H9 (cell line): Measurements from ENCODE around the gene FNIP1. TPM values are rescaled to one million over a fixed set of nuclear protein-coding genes. Genes with fewer than 3 reads are reported as not detected.

Source experiments
- DNase-seq: peaks from one replicate; pipeline ENCODE4 v3.0.0-alpha.2; 2017
- H2AFZ ChIP-seq: one replicate; pipeline ENCODE4 v1.6.1; 2013; ENCODE audit warnings: mild to moderate bottlenecking, low read length, control low read depth, moderate library complexity
- H2AK5ac ChIP-seq: 2 replicates; pipeline ENCODE4 v1.6.1; 2013; ENCODE audit warnings: low read length, control low read depth, mixed read lengths; ENCODE audit not compliant: insufficient read length
- H2BK120ac ChIP-seq: one replicate; pipeline ENCODE4 v1.6.1; 2013; ENCODE audit warnings: low read depth, mild to moderate bottlenecking, low read length, control low read depth, inconsistent platforms; ENCODE audit not compliant: poor library complexity, severe bottlenecking
- H2BK12ac ChIP-seq: 2 replicates; pipeline ENCODE4 v1.6.1; 2013; ENCODE audit warnings: low read length, control low read depth, mixed read lengths, low read depth; ENCODE audit not compliant: insufficient read length
- H2BK15ac ChIP-seq: 2 replicates; pipeline ENCODE4 v1.6.1; 2013; ENCODE audit warnings: low read depth, low read length, control low read depth
- H2BK20ac ChIP-seq: one replicate; pipeline ENCODE4 v1.6.1; 2013; ENCODE audit warnings: low read depth, mild to moderate bottlenecking, low read length, control low read depth, inconsistent platforms; ENCODE audit not compliant: poor library complexity, severe bottlenecking
- H2BK5ac ChIP-seq: 2 replicates; pipeline ENCODE4 v1.6.1; 2013; ENCODE audit warnings: low read length, control low read depth, mixed read lengths; ENCODE audit not compliant: insufficient read length
- H3K14ac ChIP-seq: 2 replicates; pipeline ENCODE4 v1.6.1; 2013; ENCODE audit warnings: low read length, control low read depth; ENCODE audit not compliant: insufficient read depth
- H3K18ac ChIP-seq: 2 replicates; pipeline ENCODE4 v1.6.1; 2013; ENCODE audit warnings: low read depth, mild to moderate bottlenecking, mixed read lengths, low read length, control low read depth; ENCODE audit not compliant: insufficient read length
- H3K23ac ChIP-seq: 2 replicates; pipeline ENCODE4 v1.6.1; 2013; ENCODE audit warnings: low read length, control low read depth, mixed read lengths, low read depth; ENCODE audit not compliant: insufficient read length
- H3K23me2 ChIP-seq: 2 replicates; pipeline ENCODE4 v1.6.1; 2013; ENCODE audit warnings: low read depth, mild to moderate bottlenecking, mixed read lengths, low read length, control low read depth; ENCODE audit not compliant: insufficient read length, poor library complexity, severe bottlenecking
- H3K27ac ChIP-seq: 2 replicates; pipeline ENCODE4 v1.5.1; 2013; ENCODE audit warnings: low read length, control low read depth, mixed read lengths, low read depth; ENCODE audit not compliant: insufficient read length
- H3K27me3 ChIP-seq: 2 replicates; pipeline ENCODE4 v1.6.1; 2013; ENCODE audit warnings: low read length, control low read depth, inconsistent platforms; ENCODE audit not compliant: insufficient read depth
- H3K4ac ChIP-seq: 2 replicates; pipeline ENCODE4 v1.6.1; 2013; ENCODE audit warnings: low read depth, mild to moderate bottlenecking, control low read depth, inconsistent platforms, low read length, moderate library complexity
- H3K4me1 ChIP-seq: 2 replicates; pipeline ENCODE4 v1.6.1; 2013; ENCODE audit warnings: low read length, control low read depth, inconsistent platforms; ENCODE audit not compliant: insufficient read depth
- H3K4me2 ChIP-seq: 2 replicates; pipeline ENCODE4 v1.6.1; 2013; ENCODE audit warnings: low read length, control low read depth, mixed read lengths; ENCODE audit not compliant: insufficient read length, insufficient read depth
- H3K56ac ChIP-seq: 2 replicates; pipeline ENCODE4 v1.6.1; 2013; ENCODE audit warnings: low read depth, mild to moderate bottlenecking, mixed read lengths, low read length, control low read depth; ENCODE audit not compliant: insufficient read length
- H3K79me1 ChIP-seq: 2 replicates; pipeline ENCODE4 v1.6.1; 2013; ENCODE audit warnings: low read depth, mild to moderate bottlenecking, moderate library complexity, low read length, control low read depth, inconsistent platforms; ENCODE audit not compliant: insufficient read depth, poor library complexity, severe bottlenecking
- H3K79me2 ChIP-seq: 2 replicates; pipeline ENCODE4 v1.6.1; 2013; ENCODE audit warnings: low read length, control low read depth, inconsistent platforms; ENCODE audit not compliant: insufficient read depth
- H3K9ac ChIP-seq: 2 replicates; pipeline ENCODE4 v1.6.1; 2013; ENCODE audit warnings: low read length, control low read depth, mixed read lengths; ENCODE audit not compliant: insufficient read length; ENCODE audit errors: extremely low read depth
- H3K9me3 ChIP-seq: one replicate; pipeline ENCODE4 v1.6.1; 2013; ENCODE audit warnings: low read depth, low read length, inconsistent platforms; ENCODE audit not compliant: control insufficient read depth
- H3T11ph ChIP-seq: one replicate; pipeline ENCODE4 v1.6.1; 2013; ENCODE audit warnings: mild to moderate bottlenecking, low read length, control low read depth, inconsistent platforms
- H4K20me1 ChIP-seq: one replicate; pipeline ENCODE4 v1.6.1; 2013; ENCODE audit not compliant: control insufficient read depth, insufficient read length, insufficient read depth
- H4K5ac ChIP-seq: 2 replicates; pipeline ENCODE4 v1.6.1; 2013; ENCODE audit warnings: low read depth, mild to moderate bottlenecking, mixed read lengths, low read length, control low read depth; ENCODE audit not compliant: insufficient read length
- H4K8ac ChIP-seq: replicated peaks from 2 replicates; pipeline ENCODE4 v1.6.1; 2013; ENCODE audit warnings: low read length, control low read depth, mixed read lengths, low read depth; ENCODE audit not compliant: insufficient read length
- H4K91ac ChIP-seq: 2 replicates; pipeline ENCODE4 v1.6.1; 2013; ENCODE audit warnings: low read depth, mild to moderate bottlenecking, moderate library complexity, mixed read lengths, low read length, control low read depth; ENCODE audit not compliant: insufficient read length
- H3K27ac Mint-ChIP-seq, 3 experiments: 2 replicates in 2 of 3; 3 replicates in 1 of 3; pipeline ENCODE4 v1.8.0; 2020 to 2021; ENCODE audit warnings: mixed read lengths in 3 of 3, mild to moderate bottlenecking in 1 of 3, moderate library complexity in 1 of 3
- H3K27me3 Mint-ChIP-seq: 2 replicates; pipeline ENCODE4 v1.8.0; 2021; ENCODE audit warnings: low read depth, mild to moderate bottlenecking, moderate library complexity, mixed read lengths
- H3K36me3 Mint-ChIP-seq, 3 experiments: 2 replicates in 2 of 3; 3 replicates in 1 of 3; pipeline ENCODE4 v1.8.0; 2020 to 2021; ENCODE audit warnings: low read depth in 3 of 3, mixed read lengths in 3 of 3; ENCODE audit not compliant: insufficient read depth in 1 of 3
- H3K4me1 Mint-ChIP-seq, 2 experiments: 2 replicates each; pipeline ENCODE4 v1.8.0; 2020; ENCODE audit warnings: mixed read lengths in 2 of 2
- H3K4me3 Mint-ChIP-seq, 2 experiments: 2 replicates in 1 of 2; 3 replicates in 1 of 2; pipeline ENCODE4 v1.8.0; 2020 to 2021; ENCODE audit warnings: mild to moderate bottlenecking in 2 of 2, mixed read lengths in 2 of 2, moderate library complexity in 1 of 2
- H3K9me3 Mint-ChIP-seq, 2 experiments: 2 replicates in 1 of 2; 3 replicates in 1 of 2; pipeline ENCODE4 v1.8.0; 2020; ENCODE audit warnings: mild to moderate bottlenecking in 2 of 2, mixed read lengths in 2 of 2, moderate library complexity in 1 of 2
- WGBS: extraction: QIAGEN DNeasy Blood & Tissue Kit; methylation state at CpG from one replicate; pipeline ENCODE4 v1.1.7; 2013; ENCODE audit warnings: missing lambda C conversion rate, low lambda C conversion rate, mixed read lengths; ENCODE audit not compliant: insufficient read length; ENCODE audit errors: extremely low coverage; 5-methylcytosine and 5-hydroxymethylcytosine counted together
- total RNA-seq: library from RNA; stranded (reverse); gene quantifications from 2 replicates; pipeline ENCODE4 v1.2.1, GENCODE V29; 2021
- TF ChIP-seq, protein P1 (sequence below): fragments of 200-600 bp; sonication (generic); conservative IDR thresholded peaks from 3 replicates; pipeline ENCODE4 v1.8.0; 2021; ENCODE audit warnings: antibody characterized with exemption, mild to moderate bottlenecking

Gene FNIP1
- total RNA-seq, 1 experiment from 2014 or later, result 13.4 TPM

DNA sequence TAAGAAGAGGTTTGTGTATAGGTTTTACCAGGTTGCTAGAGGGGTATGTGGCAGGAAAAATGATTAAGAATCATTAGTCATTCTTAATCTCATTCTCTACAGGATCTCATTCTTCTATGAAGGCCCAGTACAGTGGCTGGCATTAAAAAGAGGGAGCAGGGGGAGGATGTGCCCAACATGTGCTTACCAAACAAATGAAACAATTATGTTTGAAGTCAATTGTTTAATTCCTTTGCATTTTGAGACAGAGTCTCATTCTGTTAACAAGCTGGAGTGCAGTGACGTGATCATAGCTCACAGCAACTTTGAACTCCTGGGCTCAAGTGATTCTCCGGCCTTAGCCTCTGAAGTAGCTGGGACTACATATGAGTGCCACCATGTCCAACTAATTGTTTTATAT is 23.0 kb downstream of the FNIP1 start:
- Histone ChIP-seq H3K23ac (no peak overlapping the region), H3K56ac (no peak overlapping the region), H3K9ac (no peak overlapping the region), H2BK15ac (no peak overlapping the region), H2AFZ (no peak overlapping the region), H2BK5ac (no peak overlapping the region), H3K14ac (no peak overlapping the region), H3K9me3 (no peaks in the 10 kb centered on the region), H4K5ac (no peak overlapping the region), H3K79me2 (peaks cover 3% of the 10 kb centered on the region; the same call in 1 of the 2 replicates), H3K79me1 (peaks cover 3% of the 10 kb centered on the region), H3K4me2 (no peak overlapping the region), H3K18ac (no peak overlapping the region), H3K27ac (no peak overlapping the region), H2BK120ac (no peak overlapping the region), H2BK12ac (no peak overlapping the region), H3K27me3 (no peaks in the 10 kb centered on the region), H2BK20ac (no peak overlapping the region), H4K20me1 (no peaks in the 10 kb centered on the region), H3K4ac (no peak overlapping the region), H3T11ph (no peak overlapping the region), H4K8ac (no peak overlapping the region), H3K23me2 (no peaks in the 10 kb centered on the region), H2AK5ac (no peak overlapping the region), H3K4me1 (no peaks in the 10 kb centered on the region), H4K91ac (no peak overlapping the region)
- DNase-seq, result no peak
- WGBS, result no CpG with 5 or more reads among the region's 2 CpGs
- Mint-ChIP-seq H3K4me1 (peaks cover 3 to 6% of the 10 kb centered on the region in 2 experiments; a peak in 3 of 4 replicates), H3K9me3 (no peaks in the 10 kb centered on the region), H3K27me3 (no peaks in the 10 kb centered on the region), H3K36me3 (no peaks in the 10 kb centered on the region), H3K27ac (no peak overlapping the region), H3K4me3 (no peak overlapping the region)
- TF ChIP-seq, protein P1, sequence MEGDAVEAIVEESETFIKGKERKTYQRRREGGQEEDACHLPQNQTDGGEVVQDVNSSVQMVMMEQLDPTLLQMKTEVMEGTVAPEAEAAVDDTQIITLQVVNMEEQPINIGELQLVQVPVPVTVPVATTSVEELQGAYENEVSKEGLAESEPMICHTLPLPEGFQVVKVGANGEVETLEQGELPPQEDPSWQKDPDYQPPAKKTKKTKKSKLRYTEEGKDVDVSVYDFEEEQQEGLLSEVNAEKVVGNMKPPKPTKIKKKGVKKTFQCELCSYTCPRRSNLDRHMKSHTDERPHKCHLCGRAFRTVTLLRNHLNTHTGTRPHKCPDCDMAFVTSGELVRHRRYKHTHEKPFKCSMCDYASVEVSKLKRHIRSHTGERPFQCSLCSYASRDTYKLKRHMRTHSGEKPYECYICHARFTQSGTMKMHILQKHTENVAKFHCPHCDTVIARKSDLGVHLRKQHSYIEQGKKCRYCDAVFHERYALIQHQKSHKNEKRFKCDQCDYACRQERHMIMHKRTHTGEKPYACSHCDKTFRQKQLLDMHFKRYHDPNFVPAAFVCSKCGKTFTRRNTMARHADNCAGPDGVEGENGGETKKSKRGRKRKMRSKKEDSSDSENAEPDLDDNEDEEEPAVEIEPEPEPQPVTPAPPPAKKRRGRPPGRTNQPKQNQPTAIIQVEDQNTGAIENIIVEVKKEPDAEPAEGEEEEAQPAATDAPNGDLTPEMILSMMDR, result no peak
